Activated CD4-positive, alpha-beta T cell treated with anti-CD3 and anti-CD28 coated beads, Interleukin-2, Interleukin-4, amounts not matched to agents 100 ng/mL and 50 ng/mL, durations not matched to agents 16 hours and 8 hours (primary cell): ENCODE data around the gene CYSLTR2.
"Not testable (repeated sequence)": the region's sequence is repeated elsewhere in the genome, so short reads cannot be mapped to it uniquely, and the experiment has no call there.

Source experiments
- DNase-seq: peaks from one replicate; pipeline ENCODE4 v3.0.0-alpha.2; 2020; ENCODE audit warnings: low spot score

The CYSLTR2 gene

GRCh38 chr13:48696676-48697075 is 42.9 kb downstream of the CYSLTR2 start:
- not testable (repeated sequence) for DNase-seq

- no peak for DNase-seq
Observed at GRCh38 chr13:48707405-48707804, 53.7 kb downstream of the CYSLTR2 start.

GRCh38 chr13:48708764-48709163 is 55.0 kb downstream of the CYSLTR2 start:
- no peak for DNase-seq

- peak; percentile 19 for DNase-seq
Observed at GRCh38 chr13:48709213-48709612, 55.5 kb downstream of the CYSLTR2 start.

- DNase-seq, result no peak
Observed at GRCh38 chr13:48710160-48710559, 56.4 kb downstream of the CYSLTR2 start.

- DNase-seq, result no peak
Observed at GRCh38 chr13:48712141-48712540, 58.4 kb downstream of the CYSLTR2 start.

GRCh38 chr13:48715977-48716376 is 62.2 kb downstream of the CYSLTR2 start:
- DNase-seq, result no peak

GRCh38 chr13:48720621-48721020 is 66.9 kb downstream of the CYSLTR2 start:
- DNase-seq, result no peak

- DNase-seq, result no peak
Observed at GRCh38 chr13:48723168-48723567, 69.4 kb downstream of the CYSLTR2 start.

GRCh38 chr13:48725271-48725670 is 71.5 kb downstream of the CYSLTR2 start:
- DNase-seq, result no peak

- no peak for DNase-seq
Observed at GRCh38 chr13:48726711-48727110, 73.0 kb downstream of the CYSLTR2 start.

- peak; percentile 16 for DNase-seq
Observed at GRCh38 chr13:48727241-48728011, 73.7 kb downstream of the CYSLTR2 start.

- DNase-seq, result no peak
Observed at GRCh38 chr13:48728226-48728625, 74.5 kb downstream of the CYSLTR2 start.

GRCh38 chr13:48728876-48729275 is 75.1 kb downstream of the CYSLTR2 start:
- no peak for DNase-seq

GRCh38 chr13:48729856-48730255 is 76.1 kb downstream of the CYSLTR2 start:
- no peak for DNase-seq

GRCh38 chr13:48731001-48731658 is 77.4 kb downstream of the CYSLTR2 start:
- DNase-seq, result peak; percentile 10

GRCh38 chr13:48731957-48732569 is 78.3 kb downstream of the CYSLTR2 start:
- peak; percentile 51 for DNase-seq

GRCh38 chr13:48733739-48734335 is 80.1 kb downstream of the CYSLTR2 start:
- DNase-seq, result no peak

- no peak for DNase-seq
Observed at GRCh38 chr13:48735571-48735970, 81.8 kb downstream of the CYSLTR2 start.

- DNase-seq, result no peak
Observed at GRCh38 chr13:48737689-48738088, 84.0 kb downstream of the CYSLTR2 start.

GRCh38 chr13:48738311-48738710 is 84.6 kb downstream of the CYSLTR2 start:
- no peak for DNase-seq

GRCh38 chr13:48739386-48739964 is 85.7 kb downstream of the CYSLTR2 start:
- no peak for DNase-seq
